ENCODE results near the gene TAS2R16. TPM values are rescaled to one million over a fixed set of nuclear protein-coding genes. Genes with fewer than 3 reads are reported as not detected.

TAS2R16 gene
- total and polyA plus RNA-seq, 2 experiments from 2014 or later, result not detected

- no peak overlapping the region for H3K4me3 Mint-ChIP-seq
- H3F3A ChIP-seq (replicated peaks; ENCODE audit: low read depth), result no peaks in the 10 kb centered on the region
- H3K4me1 Mint-ChIP-seq, result peaks cover 10% of the 10 kb centered on the region
- no peak overlapping the region for H2AFZ ChIP-seq
- H3K9me2 ChIP-seq (ENCODE audit: insufficient read depth), result no peaks in the 10 kb centered on the region
- no peak overlapping the region for H3K4me2 ChIP-seq
- ATAC-seq (no peak), DNase-seq (ENCODE audit: low spot score) (no peak)
- H3K4me1 ChIP-seq (ENCODE audit: insufficient read depth), result peaks cover 24% of the 10 kb centered on the region
- H3K27me3 ChIP-seq (ENCODE audit: insufficient read depth), result no peaks in the 10 kb centered on the region
- H3K9me3 Mint-ChIP-seq, result peaks cover 3% of the 10 kb centered on the region; the same call in 2 of the 3 replicates
- no peak for TF ChIP-seq EZH2 (IDR thresholded peaks at IDR 0.05; ENCODE audit: low read depth, unreplicated experiment)
- TF ChIP-seq JUNB (IDR thresholded peaks at IDR 0.05; ENCODE audit: unreplicated experiment), result no peak
- TF ChIP-seq REST (IDR thresholded peaks at IDR 0.05; ENCODE audit: unreplicated experiment), result no peak
- TF ChIP-seq ZNF114 (CRISPR knock-in tag; IDR thresholded peaks at IDR 0.05), result no peak
- no peak for TF ChIP-seq CTCF (conservative IDR thresholded peaks at IDR 0.05; ENCODE audit: low read depth in 2 of 2)
- TF ChIP-seq CREB1 (CRISPR knock-in tag; IDR thresholded peaks at IDR 0.05; ENCODE audit: low read depth), result no peak
- TF ChIP-seq ETS1 (IDR thresholded peaks at IDR 0.05), result no peak
- no peak for TF ChIP-seq ZNF462 (CRISPR knock-in tag; IDR thresholded peaks at IDR 0.05)
- TF ChIP-seq EZH2phosphoT487 (IDR thresholded peaks at IDR 0.05; ENCODE audit: unreplicated experiment), result no peak
- TF ChIP-seq ZNF331 (CRISPR knock-in tag; IDR thresholded peaks at IDR 0.05; ENCODE audit: low read depth), result no peak
- TF ChIP-seq NANOG (IDR thresholded peaks at IDR 0.05; ENCODE audit: borderline replicate concordance), result no peak
- no peak overlapping the region for H3K27ac ChIP-seq (ENCODE audit: low read depth)
- no peaks in the 10 kb centered on the region for H4K20me1 ChIP-seq (replicated peaks; ENCODE audit: insufficient read depth)
- no peaks in the 10 kb centered on the region for H3K36me3 ChIP-seq (ENCODE audit: insufficient read depth)
- no peaks in the 10 kb centered on the region for H3K27me3 Mint-ChIP-seq (ENCODE audit: insufficient read depth, low read depth, poor library complexity)
- peaks cover 3% of the 10 kb centered on the region; the same call in 1 of the 3 replicates for H3K36me3 Mint-ChIP-seq (ENCODE audit: low read depth)
- H3K79me2 ChIP-seq (replicated peaks; ENCODE audit: insufficient read depth), result no peaks in the 10 kb centered on the region
- no peak overlapping the region for H3K4me3 ChIP-seq
- H3K27ac Mint-ChIP-seq, result no peak overlapping the region
These were observed 45.6 kb upstream of the TAS2R16 start for GRCh38 chr7:123041101-123041500.
